Ascending aorta (tissue), 2 donors: ENCODE measurements around the gene SLC16A2. TPM values are rescaled to one million over a fixed set of nuclear protein-coding genes. Genes with fewer than 3 reads are reported as not detected.

ENCODE experiments used
- DNase-seq, 2 donors: peaks; one replicate each; pipeline ENCODE4 v3.0.0-alpha.2; 2019; ENCODE audit warnings: low spot score in 2 of 2
- H3K27ac ChIP-seq, 2 donors: fragments of 200-600 bp; sonication (generic); one replicate each; pipeline ENCODE4 v1.5.1; 2016 to 2017; ENCODE audit warnings: mild to moderate bottlenecking in 1 of 2
- H3K27me3 ChIP-seq: fragments of 200-600 bp; sonication (generic); one replicate; pipeline ENCODE4 v1.5.1; 2017
- H3K36me3 ChIP-seq, 2 donors: fragments of 200-600 bp; sonication (generic); one replicate each; pipeline ENCODE4 v1.5.1; 2016
- H3K4me1 ChIP-seq, 2 donors: fragments of 200-600 bp; sonication (generic); one replicate each; pipeline ENCODE4 v1.5.1; 2016 to 2017; ENCODE audit warnings: mild to moderate bottlenecking in 1 of 2
- H3K4me3 ChIP-seq, 2 donors: fragments of 200-600 bp; sonication (generic); one replicate each; pipeline ENCODE4 v1.5.1; 2016 to 2017; ENCODE audit warnings: mild to moderate bottlenecking in 1 of 2
- H3K9me3 ChIP-seq, 2 donors: fragments of 200-600 bp; sonication (generic); one replicate each; pipeline ENCODE4 v1.5.1; 2016
- intact Hi-C: fragments of 100-400 bp; cut with DNase I; formaldehyde crosslinking; loops from one replicate; pipeline ENCODE4 v1.15.1; 2023
- total RNA-seq: library from RNA; depleted of rRNA; stranded (reverse); fragments of >200 nt; gene quantifications from one replicate; pipeline ENCODE4 v1.1.0, GENCODE V29; 2016
- TF ChIP-seq, protein P1 (sequence below), 3 experiments: fragments of 200-600 bp in 2 of 3; fragments of 450-650 bp in 1 of 3; sonication (generic) in 2 of 3; IDR thresholded peaks; one replicate each; pipeline ENCODE4 v1.5.1; 2016 to 2019; ENCODE audit warnings: antibody characterized with exemption in 3 of 3, mild to moderate bottlenecking in 1 of 3, moderate library complexity in 1 of 3

Gene SLC16A2
- total RNA-seq, 1 donor from 2014 or later: 10.7 TPM

DNA sequence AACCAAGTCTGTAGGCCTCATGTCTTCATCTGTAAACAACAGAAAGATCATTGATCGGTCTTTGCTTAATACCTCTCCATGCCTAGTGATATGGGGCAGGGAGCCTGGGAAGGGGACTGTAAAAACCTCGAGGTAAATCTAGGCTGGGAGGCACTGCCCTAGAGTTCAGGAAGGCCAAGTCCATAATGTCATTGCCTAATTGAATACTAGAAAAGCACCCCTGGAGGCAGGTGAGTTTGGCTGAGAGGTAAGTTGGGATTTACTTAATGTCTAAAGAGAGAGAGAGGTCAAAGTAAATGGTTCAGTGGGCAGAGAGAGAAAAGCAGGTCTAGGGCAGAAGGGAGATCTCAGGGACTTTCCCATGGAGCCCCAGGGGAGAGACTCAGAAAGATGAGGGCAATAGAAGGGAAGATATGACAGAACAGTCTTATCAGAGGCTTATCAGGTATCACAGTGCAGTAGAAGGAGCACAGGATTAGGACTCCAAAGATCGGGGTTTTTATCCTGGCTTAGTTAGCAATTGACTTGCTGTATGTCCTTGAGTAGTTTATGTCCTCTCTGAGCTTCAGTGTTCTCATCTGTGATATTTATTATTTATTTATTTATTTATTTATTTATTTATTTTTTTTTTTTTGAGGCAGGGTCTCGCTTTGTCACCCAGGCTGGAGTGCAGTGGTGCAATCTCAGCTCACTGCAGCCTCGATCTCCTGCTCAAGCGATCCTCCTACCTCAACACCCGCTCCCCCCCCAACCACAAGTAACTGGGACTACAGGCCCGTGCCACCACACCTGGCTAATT lies 85.2 kb downstream of the SLC16A2 start:
- Histone ChIP-seq H3K27ac (no peak overlapping the region), H3K9me3 (no peaks in the 10 kb centered on the region), H3K27me3 (no peaks in the 10 kb centered on the region), H3K36me3 (no peaks in the 10 kb centered on the region), H3K4me3 (no peak overlapping the region), H3K4me1 (no peaks in the 10 kb centered on the region)
- intact Hi-C loops: no loop called here
- TF ChIP-seq, protein P1, sequence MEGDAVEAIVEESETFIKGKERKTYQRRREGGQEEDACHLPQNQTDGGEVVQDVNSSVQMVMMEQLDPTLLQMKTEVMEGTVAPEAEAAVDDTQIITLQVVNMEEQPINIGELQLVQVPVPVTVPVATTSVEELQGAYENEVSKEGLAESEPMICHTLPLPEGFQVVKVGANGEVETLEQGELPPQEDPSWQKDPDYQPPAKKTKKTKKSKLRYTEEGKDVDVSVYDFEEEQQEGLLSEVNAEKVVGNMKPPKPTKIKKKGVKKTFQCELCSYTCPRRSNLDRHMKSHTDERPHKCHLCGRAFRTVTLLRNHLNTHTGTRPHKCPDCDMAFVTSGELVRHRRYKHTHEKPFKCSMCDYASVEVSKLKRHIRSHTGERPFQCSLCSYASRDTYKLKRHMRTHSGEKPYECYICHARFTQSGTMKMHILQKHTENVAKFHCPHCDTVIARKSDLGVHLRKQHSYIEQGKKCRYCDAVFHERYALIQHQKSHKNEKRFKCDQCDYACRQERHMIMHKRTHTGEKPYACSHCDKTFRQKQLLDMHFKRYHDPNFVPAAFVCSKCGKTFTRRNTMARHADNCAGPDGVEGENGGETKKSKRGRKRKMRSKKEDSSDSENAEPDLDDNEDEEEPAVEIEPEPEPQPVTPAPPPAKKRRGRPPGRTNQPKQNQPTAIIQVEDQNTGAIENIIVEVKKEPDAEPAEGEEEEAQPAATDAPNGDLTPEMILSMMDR (IDR thresholded peaks at IDR 0.05): no peak
- no peak for DNase-seq

DNA sequence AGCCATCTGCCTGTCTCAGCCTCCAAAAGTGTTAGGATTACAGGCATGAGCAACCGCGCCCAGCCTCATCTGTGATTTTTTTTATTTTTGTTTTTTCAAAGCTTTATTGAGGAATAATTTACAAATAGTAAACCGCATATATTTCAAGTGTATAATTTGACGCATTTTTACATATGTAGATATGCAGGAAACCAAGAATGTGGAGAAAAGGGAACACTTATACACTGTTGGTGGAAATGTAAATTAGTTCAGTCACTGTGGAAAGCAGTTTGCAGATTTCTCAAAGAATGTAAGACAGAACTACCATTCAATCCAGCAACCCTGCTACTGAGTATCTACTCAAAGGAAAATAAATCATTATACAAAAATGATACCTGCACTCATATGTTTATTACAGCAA lies 85.9 kb downstream of the SLC16A2 start:
- Histone ChIP-seq H3K27me3 (no peaks in the 10 kb centered on the region), H3K4me3 (no peak overlapping the region), H3K4me1 (no peaks in the 10 kb centered on the region), H3K36me3 (no peaks in the 10 kb centered on the region), H3K27ac (no peak overlapping the region), H3K9me3 (no peaks in the 10 kb centered on the region)
- intact Hi-C loops: no loop called here
- DNase-seq: no peak
- TF ChIP-seq, protein P1 (IDR thresholded peaks at IDR 0.05): no peak

DNA sequence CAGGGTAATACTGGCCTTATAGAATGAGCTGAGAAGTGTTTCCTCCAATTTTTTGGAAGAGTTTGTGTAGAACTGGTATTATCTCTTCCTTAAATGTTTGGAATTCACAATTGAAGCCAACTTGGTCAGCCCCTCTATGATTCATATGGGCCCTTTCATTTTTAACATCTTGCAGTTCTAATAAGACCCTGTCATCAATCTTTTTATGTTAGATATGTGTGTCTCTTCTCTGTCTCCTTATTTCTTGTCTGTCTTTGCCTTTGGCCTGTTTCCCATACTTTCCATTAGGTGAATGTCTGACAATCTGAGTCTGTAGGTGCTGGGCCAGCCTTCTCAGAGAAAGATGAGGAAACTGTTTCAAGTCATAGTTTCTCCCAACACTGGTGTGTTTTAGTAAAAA lies 88.7 kb downstream of the SLC16A2 start:
- no peak for DNase-seq
- Histone ChIP-seq H3K27me3 (no peaks in the 10 kb centered on the region), H3K4me3 (no peak overlapping the region), H3K36me3 (no peaks in the 10 kb centered on the region), H3K27ac (no peak overlapping the region), H3K9me3 (no peaks in the 10 kb centered on the region), H3K4me1 (no peaks in the 10 kb centered on the region)
- intact Hi-C loops: no loop called here
- TF ChIP-seq, protein P1 (IDR thresholded peaks at IDR 0.05): no peak

DNA sequence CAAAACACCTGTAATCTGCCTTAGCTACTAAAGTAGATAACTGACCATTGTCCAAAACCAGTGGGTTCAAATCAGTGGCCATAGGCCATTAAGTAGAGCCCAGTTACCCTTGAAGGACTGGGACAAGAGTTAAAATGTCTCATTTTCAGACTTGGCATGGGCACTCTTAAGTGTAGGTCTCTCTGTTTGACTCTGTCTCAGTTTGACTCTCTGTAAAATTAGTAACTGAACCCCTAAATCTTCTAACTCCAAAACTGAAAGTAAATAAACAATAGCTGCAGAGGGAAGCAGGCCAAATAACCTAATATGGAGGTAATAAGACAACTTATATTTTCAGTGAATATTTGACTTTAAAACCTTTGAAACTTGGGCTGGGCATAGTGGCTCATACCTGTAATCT lies 89.1 kb downstream of the SLC16A2 start:
- no peak for DNase-seq
- H3K27ac ChIP-seq: no peak overlapping the region

DNA sequence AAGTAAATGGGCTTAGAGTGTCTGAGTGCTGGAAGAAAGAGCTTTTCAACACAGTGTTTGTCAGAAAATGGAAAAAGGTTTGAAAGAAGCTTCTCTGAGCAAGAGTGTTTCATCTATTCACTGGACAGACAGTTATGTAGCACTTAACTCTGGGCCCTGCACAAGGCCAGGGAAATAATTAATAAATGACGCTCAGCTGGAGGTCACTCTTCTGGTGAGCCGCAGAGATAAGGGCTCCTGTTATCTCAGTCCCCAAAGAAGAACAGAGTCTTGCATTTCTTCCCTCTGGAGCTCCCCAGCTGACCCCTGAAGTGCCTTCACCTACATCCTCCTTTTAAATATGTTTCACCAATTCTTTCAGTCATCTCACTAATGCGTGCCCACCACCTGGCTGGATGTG lies 90.4 kb downstream of the SLC16A2 start:
- TF ChIP-seq, protein P1 (IDR thresholded peaks at IDR 0.05): no peak
- Histone ChIP-seq H3K4me3 (no peak overlapping the region), H3K27me3 (no peaks in the 10 kb centered on the region), H3K4me1 (no peaks in the 10 kb centered on the region), H3K36me3 (no peaks in the 10 kb centered on the region), H3K9me3 (no peaks in the 10 kb centered on the region), H3K27ac (no peak overlapping the region)
- intact Hi-C loops: no loop called here
- DNase-seq: no peak

More for the DNA sequence above, 89.1 kb downstream of the SLC16A2 start:
- Histone ChIP-seq H3K4me3 (no peak overlapping the region), H3K4me1 (no peaks in the 10 kb centered on the region), H3K27me3 (no peaks in the 10 kb centered on the region), H3K36me3 (no peaks in the 10 kb centered on the region), H3K9me3 (no peaks in the 10 kb centered on the region)
- TF ChIP-seq, protein P1 (IDR thresholded peaks at IDR 0.05): no peak
- intact Hi-C loops: no loop called here
